Measurements from ENCODE around the gene DNMT3B.

The DNMT3B gene

DNA sequence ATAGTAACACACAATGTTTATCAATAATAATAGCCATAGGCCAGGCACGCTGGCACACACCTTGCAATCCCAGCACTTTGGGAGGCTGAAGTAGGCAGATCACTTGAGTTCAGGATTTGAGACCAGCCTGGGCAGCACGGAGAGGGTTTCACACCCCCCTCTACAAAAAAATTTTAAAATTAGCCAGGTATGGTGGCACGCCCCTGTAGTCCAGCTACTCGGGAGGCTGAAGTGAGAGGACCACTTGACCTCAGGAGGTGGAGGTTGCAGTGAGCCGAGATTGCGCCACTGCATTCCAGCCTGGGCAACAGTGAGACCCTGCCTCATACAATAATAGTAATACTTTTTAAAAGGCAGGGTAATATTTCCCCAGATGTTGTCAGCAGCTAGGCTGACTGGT lies 49.7 kb downstream of the DNMT3B start:
- Histone ChIP-seq H3K4me2 (ENCODE audit: low read length) (no peak overlapping the region), H4K20me1 (ENCODE audit: control insufficient read depth, insufficient read depth, low read depth, low read length) (no peaks in the 10 kb centered on the region), H3K27ac (ENCODE audit: low read depth, low read length) (no peak overlapping the region), H3K27me3 (ENCODE audit: control insufficient read depth, low read length) (no peaks in the 10 kb centered on the region), H3K4me1 (ENCODE audit: control insufficient read depth, low read length) (no peaks in the 10 kb centered on the region), H3K4me3 (ENCODE audit: low read length) (no peak overlapping the region), H3K9me3 (ENCODE audit: control insufficient read depth, insufficient read depth, low read length) (no peaks in the 10 kb centered on the region), H3K36me3 (ENCODE audit: control insufficient read depth, low read length) (no peaks in the 10 kb centered on the region), H3K79me2 (ENCODE audit: control insufficient read depth, low read length) (no peaks in the 10 kb centered on the region), H3F3A (ENCODE audit: control insufficient read depth, insufficient read depth) (peaks cover 4% of the 10 kb centered on the region; the same call in 1 of the 2 replicates), H3K9me2 (replicated peaks; ENCODE audit: control insufficient read depth, low read length) (no peaks in the 10 kb centered on the region)
- TF ChIP-seq EZH2phosphoT487 (IDR thresholded peaks at IDR 0.05; ENCODE audit: borderline replicate concordance, low read length), result no peak
- TF ChIP-seq, protein P1, sequence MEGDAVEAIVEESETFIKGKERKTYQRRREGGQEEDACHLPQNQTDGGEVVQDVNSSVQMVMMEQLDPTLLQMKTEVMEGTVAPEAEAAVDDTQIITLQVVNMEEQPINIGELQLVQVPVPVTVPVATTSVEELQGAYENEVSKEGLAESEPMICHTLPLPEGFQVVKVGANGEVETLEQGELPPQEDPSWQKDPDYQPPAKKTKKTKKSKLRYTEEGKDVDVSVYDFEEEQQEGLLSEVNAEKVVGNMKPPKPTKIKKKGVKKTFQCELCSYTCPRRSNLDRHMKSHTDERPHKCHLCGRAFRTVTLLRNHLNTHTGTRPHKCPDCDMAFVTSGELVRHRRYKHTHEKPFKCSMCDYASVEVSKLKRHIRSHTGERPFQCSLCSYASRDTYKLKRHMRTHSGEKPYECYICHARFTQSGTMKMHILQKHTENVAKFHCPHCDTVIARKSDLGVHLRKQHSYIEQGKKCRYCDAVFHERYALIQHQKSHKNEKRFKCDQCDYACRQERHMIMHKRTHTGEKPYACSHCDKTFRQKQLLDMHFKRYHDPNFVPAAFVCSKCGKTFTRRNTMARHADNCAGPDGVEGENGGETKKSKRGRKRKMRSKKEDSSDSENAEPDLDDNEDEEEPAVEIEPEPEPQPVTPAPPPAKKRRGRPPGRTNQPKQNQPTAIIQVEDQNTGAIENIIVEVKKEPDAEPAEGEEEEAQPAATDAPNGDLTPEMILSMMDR (IDR thresholded peaks at IDR 0.05; ENCODE audit: low read depth, low read length, poor library complexity, severe bottlenecking), result no peak

DNA sequence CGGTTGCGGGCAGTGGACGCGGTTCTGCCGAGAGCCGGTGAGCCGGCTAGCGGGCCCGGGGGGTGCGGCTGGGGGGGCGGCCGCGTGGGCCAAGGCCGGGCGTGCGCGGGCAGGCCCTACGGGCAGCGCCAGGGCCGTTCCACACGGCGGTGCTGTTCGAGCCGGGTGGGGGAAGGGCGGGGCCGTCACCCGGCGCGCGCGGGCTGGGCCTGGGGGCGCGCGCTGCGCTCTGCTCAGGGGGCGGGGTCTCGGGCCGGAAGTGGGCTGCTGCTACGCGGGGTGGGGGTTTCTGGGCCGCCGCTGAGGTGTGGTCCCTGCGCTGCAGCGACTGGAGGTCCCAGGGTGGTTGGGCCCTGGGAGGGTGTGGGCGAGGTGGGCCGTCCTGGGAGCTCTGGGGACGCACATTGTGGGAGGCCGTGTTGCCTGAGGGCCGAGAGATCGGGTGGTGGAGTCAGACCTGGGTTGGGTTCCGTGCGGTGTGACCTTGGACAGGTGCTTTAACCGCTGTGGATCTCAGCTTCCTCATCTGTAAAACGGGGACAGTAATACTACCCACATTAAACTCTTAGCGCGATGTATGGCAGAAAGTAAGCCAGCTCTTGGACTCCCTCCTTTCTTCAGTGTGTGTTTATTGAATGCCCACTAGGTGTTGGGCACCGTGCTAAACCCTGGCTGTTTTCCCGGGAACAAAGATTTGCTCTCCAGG lies 58.0 kb downstream of the DNMT3B start:
- Histone ChIP-seq H3K36me3 (ENCODE audit: control insufficient read depth, low read length) (peaks cover 40% of the 10 kb centered on the region), H3K27me3 (ENCODE audit: control insufficient read depth, low read length) (no peaks in the 10 kb centered on the region), H3K9me3 (ENCODE audit: control insufficient read depth, insufficient read depth, low read length) (no peaks in the 10 kb centered on the region), H3K79me2 (ENCODE audit: control insufficient read depth, low read length) (peaks cover 53% of the 10 kb centered on the region), H3K9me2 (replicated peaks; ENCODE audit: control insufficient read depth, low read length) (no peaks in the 10 kb centered on the region), H4K20me1 (ENCODE audit: control insufficient read depth, insufficient read depth, low read depth, low read length) (peaks cover 36% of the 10 kb centered on the region), H3K27ac (ENCODE audit: low read depth, low read length) (peak overlapping the region; percentile 53), H3K4me3 (ENCODE audit: low read length) (peak overlapping the region; percentile 96), H3K4me1 (ENCODE audit: control insufficient read depth, low read length) (peaks cover 30% of the 10 kb centered on the region), H3K4me2 (ENCODE audit: low read length) (peak overlapping the region; percentile 81), H3F3A (ENCODE audit: control insufficient read depth, insufficient read depth) (peaks cover 4% of the 10 kb centered on the region; the same call in 1 of the 2 replicates)
- TF ChIP-seq, protein P1 (IDR thresholded peaks at IDR 0.05; ENCODE audit: low read depth, low read length, poor library complexity, severe bottlenecking), result no peak
- no peak for TF ChIP-seq EZH2phosphoT487 (IDR thresholded peaks at IDR 0.05; ENCODE audit: borderline replicate concordance, low read length)

DNA sequence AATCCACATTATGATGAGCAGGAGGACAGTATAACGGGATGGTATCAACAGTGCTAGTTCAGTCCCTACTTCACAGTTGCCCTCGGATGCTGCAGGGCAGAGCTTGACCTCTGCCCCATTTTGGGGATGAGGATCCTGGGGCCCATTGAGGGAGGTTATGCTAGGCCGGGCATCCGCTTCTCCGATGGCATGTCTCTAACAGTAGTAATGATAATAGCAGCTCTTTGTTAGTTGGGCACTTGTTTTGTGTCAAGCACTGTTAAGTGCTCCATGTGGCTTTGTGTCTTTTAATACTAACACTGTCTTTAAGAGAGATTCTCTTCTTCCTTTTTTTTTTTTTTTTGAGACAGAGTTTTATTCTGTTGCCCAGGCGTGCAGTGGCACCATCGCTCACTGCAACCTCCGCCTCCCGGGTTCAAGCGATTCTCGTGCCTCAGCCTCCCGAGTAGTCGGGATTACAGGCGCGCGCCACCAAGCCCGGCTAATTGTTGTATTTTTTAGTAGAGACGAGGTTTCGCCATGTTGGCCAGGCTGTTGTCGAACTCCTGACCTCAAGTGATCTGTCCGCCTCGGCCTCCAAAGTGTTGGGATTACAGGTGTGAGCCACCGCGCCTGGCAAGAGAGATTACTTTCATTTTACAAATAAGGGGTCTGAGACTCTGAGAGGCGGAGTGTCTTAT lies 58.7 kb downstream of the DNMT3B start:
- H4K20me1 ChIP-seq (ENCODE audit: control insufficient read depth, insufficient read depth, low read depth, low read length), result peaks cover 36% of the 10 kb centered on the region
- peak overlapping the region; percentile 81 for H3K4me2 ChIP-seq (ENCODE audit: low read length)
- H3K27me3 ChIP-seq (ENCODE audit: control insufficient read depth, low read length), result no peaks in the 10 kb centered on the region
- no peaks in the 10 kb centered on the region for H3K9me2 ChIP-seq (replicated peaks; ENCODE audit: control insufficient read depth, low read length)
- peak overlapping the region; percentile 96 for H3K4me3 ChIP-seq (ENCODE audit: low read length)
- H3K9me3 ChIP-seq (ENCODE audit: control insufficient read depth, insufficient read depth, low read length), result no peaks in the 10 kb centered on the region
- TF ChIP-seq, protein P1 (IDR thresholded peaks at IDR 0.05; ENCODE audit: low read depth, low read length, poor library complexity, severe bottlenecking), result no peak
- TF ChIP-seq EZH2phosphoT487 (IDR thresholded peaks at IDR 0.05; ENCODE audit: borderline replicate concordance, low read length), result no peak
- peaks cover 44% of the 10 kb centered on the region for H3K36me3 ChIP-seq (ENCODE audit: control insufficient read depth, low read length)
- H3F3A ChIP-seq (ENCODE audit: control insufficient read depth, insufficient read depth), result no peaks in the 10 kb centered on the region
- peaks cover 60% of the 10 kb centered on the region for H3K79me2 ChIP-seq (ENCODE audit: control insufficient read depth, low read length)
- H3K4me1 ChIP-seq (ENCODE audit: control insufficient read depth, low read length), result peaks cover 30% of the 10 kb centered on the region
- peak overlapping the region; percentile 53 for H3K27ac ChIP-seq (ENCODE audit: low read depth, low read length)
